GM21526 (cell line): ENCODE results near the gene DACT1.

Experiments used
- ATAC-seq: cut with Tn5 transposase; IDR thresholded peaks from one replicate; pipeline ENCODE4 v1.9.1; 2021; ENCODE audit warnings: moderate library complexity; ENCODE audit not compliant: unreplicated experiment, low FRiP score

Gene DACT1

GRCh38 chr14:58665773-58666500, 28.2 kb downstream of the DACT1 start:
- no peak for ATAC-seq

- ATAC-seq = no peak
Observed at GRCh38 chr14:58666737-58667136, 29.0 kb downstream of the DACT1 start.

- ATAC-seq = no peak
Observed at GRCh38 chr14:58667900-58668299, 30.1 kb downstream of the DACT1 start.

- no peak for ATAC-seq
Observed at GRCh38 chr14:58668848-58669480, 31.2 kb downstream of the DACT1 start.

GRCh38 chr14:58669556-58670200, 31.9 kb downstream of the DACT1 start:
- ATAC-seq = no peak

GRCh38 chr14:58671024-58671423, 33.3 kb downstream of the DACT1 start:
- ATAC-seq = no peak

GRCh38 chr14:58671436-58671835, 33.7 kb downstream of the DACT1 start:
- no peak for ATAC-seq

GRCh38 chr14:58673722-58674121, 36.0 kb downstream of the DACT1 start:
- ATAC-seq = no peak

GRCh38 chr14:58677001-58677400, 39.2 kb downstream of the DACT1 start:
- ATAC-seq = no peak

GRCh38 chr14:58677517-58677916, 39.8 kb downstream of the DACT1 start:
- ATAC-seq = no peak

GRCh38 chr14:58677996-58678395, 40.2 kb downstream of the DACT1 start:
- no peak for ATAC-seq

- ATAC-seq = no peak
Observed at GRCh38 chr14:58680698-58681097, 42.9 kb downstream of the DACT1 start.

GRCh38 chr14:58687232-58687795, 49.6 kb downstream of the DACT1 start:
- no peak for ATAC-seq

- ATAC-seq = no peak
Observed at GRCh38 chr14:58690801-58691516, 53.2 kb downstream of the DACT1 start.

GRCh38 chr14:58693048-58693447, 55.3 kb downstream of the DACT1 start:
- ATAC-seq = no peak

- ATAC-seq = no peak
Observed at GRCh38 chr14:58695514-58695913, 57.8 kb downstream of the DACT1 start.

- ATAC-seq = no peak
Observed at GRCh38 chr14:58697266-58697929, 59.6 kb downstream of the DACT1 start.
